Lower leg skin (tissue), 3 donors: ENCODE data around the gene USP17L18.
"Not testable (repeated sequence)": the region's sequence is repeated elsewhere in the genome, so short reads cannot be mapped to it uniquely, and the experiment has no call there.

Experiments
- CTCF ChIP-seq, 3 donors: fragments of 450-650 bp; IDR thresholded peaks; one replicate each; pipeline ENCODE4 v1.5.1; 2016; ENCODE audit warnings: antibody characterized with exemption in 3 of 3, mild to moderate bottlenecking in 3 of 3, moderate library complexity in 2 of 3
- POLR2A ChIP-seq, 2 donors: fragments of 450-650 bp; IDR thresholded peaks; one replicate each; pipeline ENCODE4 v1.6.1; 2016 to 2017; ENCODE audit warnings: antibody characterized with exemption in 2 of 2, mild to moderate bottlenecking in 1 of 2, moderate library complexity in 1 of 2

DNA sequence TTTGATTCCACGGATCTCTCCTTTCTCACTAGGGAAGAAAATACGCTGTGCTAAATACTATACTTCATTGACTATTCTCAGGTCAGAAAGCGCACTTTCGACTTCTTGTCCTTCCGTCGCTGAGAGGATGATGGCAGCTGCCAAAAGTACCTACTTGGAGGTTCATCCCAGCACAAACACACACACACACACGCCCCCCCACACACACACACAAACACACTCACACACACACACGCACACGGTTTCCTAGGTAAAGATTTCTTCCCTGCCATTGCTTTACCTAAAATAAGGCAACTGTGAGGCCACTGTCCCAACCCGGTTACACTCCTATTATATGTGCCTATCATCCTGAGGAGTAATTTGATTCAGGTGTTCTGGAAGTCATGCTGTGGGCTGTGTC, 23.3 kb downstream of the USP17L18 start:
- not testable (repeated sequence) for TF ChIP-seq POLR2A, CTCF (IDR thresholded peaks at IDR 0.05)
